Mucosa of descending colon (tissue), 3 donors: Measurements from ENCODE around the gene MYOT. TPM values are rescaled to one million over a fixed set of nuclear protein-coding genes. Genes with fewer than 3 reads are reported as not detected.
"Not testable (repeated sequence)": the region's sequence is repeated elsewhere in the genome, so short reads cannot be mapped to it uniquely, and the experiment has no call there.

Source experiments
- ATAC-seq: fragments of 200-7000 bp; cut with Tn5 transposase; one replicate; pipeline ENCODE4 v1.9.1; 2020; ENCODE audit warnings: mild to moderate bottlenecking, moderate library complexity
- DNase-seq, 3 donors: peaks; one replicate each; pipeline ENCODE4 v3.0.0-alpha.2; 2020
- H3K36me3 ChIP-seq: fragments of 200-600 bp; one replicate; pipeline ENCODE4 v1.8.0; 2021; ENCODE audit warnings: low read depth, mild to moderate bottlenecking
- H3K4me1 ChIP-seq: fragments of 200-600 bp; one replicate; pipeline ENCODE4 v1.8.0; 2021; ENCODE audit warnings: low read depth, mild to moderate bottlenecking
- H3K4me3 ChIP-seq: fragments of 200-600 bp; one replicate; pipeline ENCODE4 v1.8.0; 2021; ENCODE audit warnings: mild to moderate bottlenecking
- H3K9me3 ChIP-seq: fragments of 200-600 bp; one replicate; pipeline ENCODE4 v1.8.0; 2021; ENCODE audit warnings: mild to moderate bottlenecking
- CTCF ChIP-seq: fragments of 200-600 bp; IDR thresholded peaks from one replicate; pipeline ENCODE4 v1.8.0; 2022; ENCODE audit warnings: antibody characterized with exemption, mild to moderate bottlenecking
- intact Hi-C, 2 donors: fragments of 100-400 bp; cut with DNase I in 1 of 2; cut with micrococcal nuclease in 1 of 2; formaldehyde crosslinking; loops; one replicate each; pipeline versions ENCODE4 v1.11.0 to v1.11.1; 2022; cut with DNase I, micrococcal nuclease
- total RNA-seq, 3 donors: library from RNA; stranded (reverse); fragmentation: NEBNext Ultra II Directional in 2 of 3; extraction: Animal tissue kit (Norgen Biotek cat#: 25700) in 2 of 3; gene quantifications; one replicate each; pipeline versions ENCODE4 v1.2.1 to v1.2.4, GENCODE V29; 2021 to 2023
- donor health status: DM: no; HTN: no; CAD: no; lungs with moderate emphysema.
- donor health status: DM: no; HTN: no; CAD: no.
- donor health status: DM: no; HTN: yes; CAD: no.

Gene MYOT
- total RNA-seq, 3 donors from 2014 or later, result 0.84 to 8.4 (median 2.0) TPM

- no peak for DNase-seq
- H3K36me3 ChIP-seq, result no peaks in the 10 kb centered on the region
- intact Hi-C loops, result no loop called here
- H3K4me3 ChIP-seq, result no peak overlapping the region
- H3K9me3 ChIP-seq, result no peaks in the 10 kb centered on the region
- no peak for ATAC-seq
- no peak for TF ChIP-seq CTCF
- no peaks in the 10 kb centered on the region for H3K4me1 ChIP-seq
These were observed 28.7 kb upstream of the MYOT start for GRCh38 chr5:137838976-137839375.

GRCh38 chr5:137842296-137842695 lies 25.4 kb upstream of the MYOT start:
- no peak overlapping the region for H3K4me3 ChIP-seq
- no peaks in the 10 kb centered on the region for H3K36me3 ChIP-seq
- TF ChIP-seq CTCF, result no peak
- DNase-seq (no peak), ATAC-seq (no peak)
- no peaks in the 10 kb centered on the region for H3K9me3 ChIP-seq
- H3K4me1 ChIP-seq, result no peaks in the 10 kb centered on the region
- intact Hi-C loops, result no loop called here

GRCh38 chr5:137843676-137844299 lies 23.9 kb upstream of the MYOT start:
- Histone ChIP-seq H3K36me3 (no peaks in the 10 kb centered on the region), H3K4me1 (no peaks in the 10 kb centered on the region), H3K4me3 (no peak overlapping the region), H3K9me3 (no peaks in the 10 kb centered on the region)
- ATAC-seq, result no peak
- intact Hi-C loops, result no loop called here
- TF ChIP-seq CTCF, result no peak
- DNase-seq, result no peak

GRCh38 chr5:137845472-137845871 lies 22.2 kb upstream of the MYOT start:
- Histone ChIP-seq H3K4me1 (no peaks in the 10 kb centered on the region), H3K36me3 (no peaks in the 10 kb centered on the region), H3K4me3 (no peak overlapping the region), H3K9me3 (no peaks in the 10 kb centered on the region)
- TF ChIP-seq CTCF, result no peak
- no peak for ATAC-seq
- intact Hi-C loops, result no loop called here
- DNase-seq, result no peak

GRCh38 chr5:137847687-137848086 lies 20.0 kb upstream of the MYOT start:
- ATAC-seq (no peak), DNase-seq (no peak)
- Histone ChIP-seq H3K9me3 (no peaks in the 10 kb centered on the region), H3K4me3 (no peak overlapping the region), H3K36me3 (no peaks in the 10 kb centered on the region), H3K4me1 (no peaks in the 10 kb centered on the region)
- no peak for TF ChIP-seq CTCF
- intact Hi-C loops, result no loop called here

- H3K4me1 ChIP-seq, ATAC-seq, H3K9me3 ChIP-seq, intact Hi-C loops, H3K36me3 ChIP-seq, DNase-seq, H3K4me3 ChIP-seq: not testable (repeated sequence)
These were observed 14.5 kb upstream of the MYOT start for GRCh38 chr5:137853165-137853564.
